CD4-positive, alpha-beta T cell treated with Interleukin-4 for 4 hours (primary cell): ENCODE data around the gene SAT2.
A peak's percentile ranks its signal among the peaks of the same experiment; 100 is the strongest.
"Not testable (repeated sequence)": the region's sequence is repeated elsewhere in the genome, so short reads cannot be mapped to it uniquely, and the experiment has no call there.

Experiments
- DNase-seq: peaks from one replicate; pipeline ENCODE4 v3.0.0-alpha.2; 2020

SAT2 gene

GRCh38 chr17:7627250-7628121 lies at the start of gene SAT2:
SAT2 (minus strand) TSS chr17:7627821; CDS start chr17:7627635, 186 bp downstream.
- DNase-seq: peak; percentile 85

GRCh38 chr17:7676533-7676932 lies 48.9 kb upstream of the SAT2 start:
- no peak for DNase-seq

GRCh38 chr17:7674934-7675333 lies 47.3 kb upstream of the SAT2 start:
- no peak for DNase-seq

- DNase-seq: peak; percentile 31
Measured at GRCh38 chr17:7673239-7673638, 45.6 kb upstream of the SAT2 start.

GRCh38 chr17:7668482-7668881 lies 40.9 kb upstream of the SAT2 start:
- no peak for DNase-seq

GRCh38 chr17:7667656-7668406 lies 40.2 kb upstream of the SAT2 start:
- no peak for DNase-seq

- DNase-seq: no peak
Measured at GRCh38 chr17:7656958-7657609, 29.5 kb upstream of the SAT2 start.

GRCh38 chr17:7655541-7655840 lies 27.9 kb upstream of the SAT2 start:
- no peak for DNase-seq

GRCh38 chr17:7654832-7655540 lies 27.4 kb upstream of the SAT2 start:
- no peak for DNase-seq

GRCh38 chr17:7652388-7653356 lies 25.1 kb upstream of the SAT2 start:
- no peak for DNase-seq

- DNase-seq: no peak
Measured at GRCh38 chr17:7651665-7652387, 24.2 kb upstream of the SAT2 start.

- DNase-seq: no peak
Measured at GRCh38 chr17:7651097-7651664, 23.6 kb upstream of the SAT2 start.

GRCh38 chr17:7650509-7651096 lies 23.0 kb upstream of the SAT2 start, which contains the start of gene ATP1B2:
ATP1B2 (plus strand) TSS chr17:7650926; CDS start chr17:7651519, 593 bp downstream.
- peak; percentile 65 for DNase-seq

- DNase-seq: no peak
Measured at GRCh38 chr17:7647018-7647417, 19.4 kb upstream of the SAT2 start.

GRCh38 chr17:7646457-7646856 lies 18.8 kb upstream of the SAT2 start:
- DNase-seq: no peak

- DNase-seq: no peak
Measured at GRCh38 chr17:7644775-7645174, 17.2 kb upstream of the SAT2 start.

GRCh38 chr17:7641635-7642034 lies 14.0 kb upstream of the SAT2 start:
- not testable (repeated sequence) for DNase-seq

- DNase-seq: no peak
Measured at GRCh38 chr17:7640783-7641182, 13.2 kb upstream of the SAT2 start.

GRCh38 chr17:7636163-7636562 lies 8.5 kb upstream of the SAT2 start:
- DNase-seq: no peak

- no peak for DNase-seq
Measured at GRCh38 chr17:7634384-7634783, 6.8 kb upstream of the SAT2 start.
